BJ (cell line): Measurements from ENCODE around the gene BCL2L1. TPM values are rescaled to one million over a fixed set of nuclear protein-coding genes. Genes with fewer than 3 reads are reported as not detected.

ENCODE experiments used
- CTCF ChIA-PET: fragments of 350-600 bp; formaldehyde crosslinking; extraction: SDS; loops from one replicate; lab custom pipeline; 2021; ENCODE audit warnings: antibody characterized with exemption, inconsistent platforms; lab: Yijun Ruan, JAX
- POLR2A ChIA-PET: fragments of 300-600 bp; sonication (Branson Sonifier 250); formaldehyde crosslinking; extraction: SDS; loops from one replicate; lab custom pipeline; 2021; ENCODE audit warnings: antibody characterized with exemption; lab: Charles Lee
- DNase-seq: peaks from one replicate; pipeline ENCODE4 v3.0.0-alpha.2; 2011; ENCODE audit warnings: low read depth
- H3K27me3 ChIP-seq: 2 replicates; pipeline ENCODE4 v1.6.0; 2011; ENCODE audit warnings: low read length; ENCODE audit not compliant: control insufficient read depth, insufficient read depth
- H3K36me3 ChIP-seq: 2 replicates; pipeline ENCODE4 v1.5.1; 2011; ENCODE audit warnings: low read length; ENCODE audit not compliant: control insufficient read depth, insufficient read depth
- H3K4me3 ChIP-seq: 2 replicates; pipeline ENCODE4 v1.5.1; 2011; ENCODE audit warnings: low read depth, mild to moderate bottlenecking, control low read depth, low read length
- polyA plus RNA-seq: library from polyadenylated mRNA; depleted of rRNA; stranded (reverse); fragments of >200 nt; gene quantifications from 2 replicates; pipeline ENCODE4 v1.2.3, GENCODE V29; 2011
- TF ChIP-seq, protein P1 (sequence below): IDR thresholded peaks from 2 replicates; pipeline ENCODE4 v1.5.1; 2011; ENCODE audit warnings: low read depth, mild to moderate bottlenecking, control low read depth, inconsistent platforms, low read length, moderate library complexity; ENCODE audit not compliant: insufficient read depth

The BCL2L1 gene
- polyA plus RNA-seq, 1 experiment = 90.7 TPM

DNA sequence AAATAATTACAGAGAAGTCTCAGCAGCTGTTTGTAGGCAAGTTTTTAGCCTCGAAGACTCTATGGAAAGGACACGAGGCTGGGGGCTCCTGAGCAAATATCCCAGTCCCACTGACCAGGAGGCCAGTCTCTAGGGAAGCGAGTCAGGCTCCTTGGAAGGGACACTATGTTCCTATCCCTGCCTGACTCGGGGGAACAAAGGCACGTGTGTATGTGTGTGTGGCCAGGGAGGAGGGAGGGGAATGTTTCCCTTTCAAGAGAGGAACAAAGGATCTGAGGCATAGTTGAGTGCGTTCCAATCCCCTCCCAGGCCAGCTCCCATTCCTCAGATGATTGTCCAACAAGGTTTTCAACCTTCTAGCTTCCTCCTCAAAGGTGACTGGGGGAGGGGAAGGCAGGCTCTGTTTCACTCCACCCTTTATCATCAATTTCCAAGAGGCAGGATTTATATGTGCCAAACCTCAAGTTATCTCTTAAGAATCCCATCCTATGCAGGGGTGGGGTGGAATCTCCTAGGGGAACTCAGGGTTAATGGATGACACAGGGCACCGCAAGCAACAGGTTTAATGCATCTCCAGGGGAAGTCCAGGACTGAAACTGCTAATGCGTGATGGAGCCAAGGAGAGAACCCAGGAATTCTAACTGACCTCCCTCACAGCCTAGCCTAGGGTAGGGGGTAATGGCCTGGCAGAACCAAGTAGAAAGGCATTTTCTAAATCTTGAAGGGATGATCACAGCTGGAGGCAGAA lies 9.9 kb downstream of the BCL2L1 start:
- TF ChIP-seq, protein P1, sequence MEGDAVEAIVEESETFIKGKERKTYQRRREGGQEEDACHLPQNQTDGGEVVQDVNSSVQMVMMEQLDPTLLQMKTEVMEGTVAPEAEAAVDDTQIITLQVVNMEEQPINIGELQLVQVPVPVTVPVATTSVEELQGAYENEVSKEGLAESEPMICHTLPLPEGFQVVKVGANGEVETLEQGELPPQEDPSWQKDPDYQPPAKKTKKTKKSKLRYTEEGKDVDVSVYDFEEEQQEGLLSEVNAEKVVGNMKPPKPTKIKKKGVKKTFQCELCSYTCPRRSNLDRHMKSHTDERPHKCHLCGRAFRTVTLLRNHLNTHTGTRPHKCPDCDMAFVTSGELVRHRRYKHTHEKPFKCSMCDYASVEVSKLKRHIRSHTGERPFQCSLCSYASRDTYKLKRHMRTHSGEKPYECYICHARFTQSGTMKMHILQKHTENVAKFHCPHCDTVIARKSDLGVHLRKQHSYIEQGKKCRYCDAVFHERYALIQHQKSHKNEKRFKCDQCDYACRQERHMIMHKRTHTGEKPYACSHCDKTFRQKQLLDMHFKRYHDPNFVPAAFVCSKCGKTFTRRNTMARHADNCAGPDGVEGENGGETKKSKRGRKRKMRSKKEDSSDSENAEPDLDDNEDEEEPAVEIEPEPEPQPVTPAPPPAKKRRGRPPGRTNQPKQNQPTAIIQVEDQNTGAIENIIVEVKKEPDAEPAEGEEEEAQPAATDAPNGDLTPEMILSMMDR = no peak
- ChIA-PET CTCF (interaction anchor here (0.6 to 4.3 kb wide), 7 partner anchors 11 to 109 kb away, joined by 3 to 19 read pairs (median 4); no protein-coding TSS in a partner anchor), POLR2A (interaction anchor here (0.9 kb wide), 1 partner anchor 10 kb away, joined by 3 read pairs; no protein-coding TSS in a partner anchor)
- DNase-seq = no peak
- peaks cover 2% of the 10 kb centered on the region; the same call in 1 of the 2 replicates for H3K36me3 ChIP-seq
- H3K4me3 ChIP-seq = peak overlapping the region; percentile 22
- no peaks in the 10 kb centered on the region for H3K27me3 ChIP-seq

DNA sequence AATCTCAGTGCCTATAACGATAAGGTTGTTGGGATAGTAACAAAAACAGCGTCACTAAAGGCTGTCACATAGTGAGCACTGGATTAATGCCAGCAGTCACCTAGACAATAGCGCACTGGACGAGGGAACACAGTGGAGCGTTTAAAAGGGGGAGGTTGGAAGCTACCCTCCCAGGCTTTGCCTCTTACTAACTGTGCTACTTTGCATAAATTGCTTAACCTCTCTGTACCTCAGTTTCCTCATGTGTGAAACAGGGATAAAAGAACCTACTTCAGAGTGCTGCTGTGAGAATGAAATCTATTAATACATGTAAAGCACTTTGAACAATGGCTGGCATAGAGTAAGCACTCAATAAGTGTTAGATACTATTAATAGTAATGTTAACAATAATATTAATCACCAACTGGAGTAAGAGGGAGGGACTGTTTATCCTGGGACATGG lies 10.5 kb downstream of the BCL2L1 start:
- no peak for DNase-seq
- TF ChIP-seq, protein P1 = no peak
- peaks cover 2% of the 10 kb centered on the region; the same call in 1 of the 2 replicates for H3K36me3 ChIP-seq
- CTCF ChIA-PET = interaction anchor here (0.6 to 4.3 kb wide), 4 partner anchors 11 to 103 kb away, joined by 3 to 19 read pairs (median 6); no protein-coding TSS in a partner anchor
- POLR2A ChIA-PET = no interaction called here
- H3K4me3 ChIP-seq = no peak overlapping the region
- H3K27me3 ChIP-seq = no peaks in the 10 kb centered on the region

DNA sequence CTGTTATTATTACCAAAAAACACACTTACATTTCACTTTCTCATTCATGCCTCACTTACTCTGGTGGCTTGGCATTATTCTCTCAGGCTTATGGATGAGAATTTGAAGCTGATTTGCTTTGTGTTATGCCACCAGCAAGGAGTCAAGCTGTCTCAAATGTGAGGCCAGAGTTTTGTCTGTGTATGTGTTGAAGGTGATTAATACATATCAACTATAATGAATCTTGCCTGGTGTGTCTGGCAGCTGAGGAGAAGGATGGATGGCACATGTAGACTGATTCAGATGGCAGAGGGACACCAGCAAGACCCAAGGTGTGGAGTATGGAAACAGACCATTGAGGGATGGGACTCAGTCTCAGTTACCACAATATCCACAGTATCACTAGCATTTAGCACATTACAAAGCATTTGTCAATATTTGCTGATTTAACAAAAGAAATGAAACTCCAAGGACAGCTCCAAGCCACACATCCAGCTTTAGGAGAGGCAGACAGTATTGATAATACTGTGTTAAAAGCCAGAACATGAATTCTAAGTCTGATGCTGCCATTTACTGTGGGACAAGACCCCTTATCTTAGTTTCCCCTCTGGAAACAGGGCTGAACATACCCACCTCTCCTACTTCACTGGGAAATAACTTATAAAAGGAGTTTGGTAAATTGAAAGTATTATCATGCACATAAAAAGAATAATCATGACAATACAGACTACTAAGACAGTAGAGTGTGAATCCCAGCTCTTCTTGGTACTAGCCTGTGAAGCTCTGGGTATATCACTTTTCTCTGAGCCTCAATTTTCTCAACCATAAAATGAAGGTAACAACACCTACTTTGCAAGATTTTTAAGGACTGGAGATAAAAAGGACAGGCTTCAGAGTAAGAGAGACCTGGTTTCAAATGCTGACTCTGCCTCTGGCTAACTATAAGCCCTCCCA lies 11.2 kb downstream of the BCL2L1 start:
- peaks cover 5% of the 10 kb centered on the region for H3K36me3 ChIP-seq
- ChIA-PET POLR2A (no interaction called here), CTCF (interaction anchor here (0.6 to 4.3 kb wide), 5 partner anchors 10 to 103 kb away, joined by 3 to 19 read pairs (median 5); partner anchors contain the start of gene BCL2L1)
- TF ChIP-seq, protein P1 = no peak
- no peak for DNase-seq
- no peak overlapping the region for H3K4me3 ChIP-seq
- no peaks in the 10 kb centered on the region for H3K27me3 ChIP-seq

DNA sequence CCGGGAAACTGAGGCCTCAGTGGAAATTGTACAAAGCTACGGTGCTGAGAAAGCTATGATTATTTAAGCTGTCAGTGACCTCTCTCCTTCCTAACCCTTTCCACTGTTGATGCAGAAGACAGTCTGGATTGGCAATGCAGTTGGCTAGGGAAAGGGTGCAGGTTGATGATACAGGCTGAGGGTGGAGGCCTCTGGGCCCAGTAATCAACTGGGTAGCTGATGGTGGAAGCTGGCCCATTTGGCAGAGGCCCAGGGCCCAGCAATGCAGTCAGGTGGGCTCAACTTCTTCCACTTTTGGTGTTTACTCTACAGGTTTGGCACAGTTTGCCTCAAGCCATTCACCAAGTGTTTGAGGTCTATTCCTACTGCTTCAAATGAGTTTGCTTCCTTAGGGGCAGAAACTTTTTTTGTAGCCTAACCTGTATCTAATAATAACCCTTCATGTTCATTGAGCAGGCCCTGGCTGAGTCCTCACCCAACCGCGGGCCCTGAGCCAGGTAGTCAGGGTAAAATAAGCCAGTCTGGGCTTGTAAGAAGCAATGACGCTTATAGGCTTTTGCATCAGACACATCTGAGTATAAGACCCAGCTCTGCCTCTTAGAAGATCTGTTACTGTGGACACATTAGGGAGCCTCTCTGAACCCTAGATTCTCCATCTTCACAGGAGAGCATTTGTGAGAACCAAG lies 12.1 kb downstream of the BCL2L1 start:
- H3K4me3 ChIP-seq = no peak overlapping the region
- H3K36me3 ChIP-seq = peaks cover 5% of the 10 kb centered on the region
- no peaks in the 10 kb centered on the region for H3K27me3 ChIP-seq
- ChIA-PET POLR2A (no interaction called here), CTCF (interaction anchor here (0.6 to 4.3 kb wide), 4 partner anchors 9 to 49 kb away, joined by 3 to 19 read pairs (median 4); no protein-coding TSS in a partner anchor)
- TF ChIP-seq, protein P1 = no peak
- DNase-seq = no peak
